Hematopoietic multipotent progenitor cell (in vitro differentiated cells): ENCODE measurements around the gene LIN52. TPM values are rescaled to one million over a fixed set of nuclear protein-coding genes. Genes with fewer than 3 reads are reported as not detected.
A peak's percentile ranks its signal among the peaks of the same experiment; 100 is the strongest.

Experiments
- DNase-seq, 3 donors: peaks; one replicate each; pipeline ENCODE4 v3.0.0-alpha.2; 2011 to 2015; ENCODE audit warnings: low read depth in 2 of 3, low spot score in 2 of 3
- total RNA-seq: library from RNA; depleted of rRNA; stranded (reverse); fragments of >200 nt; gene quantifications from one replicate; pipeline ENCODE4 v1.2.3, GENCODE V29; 2012

LIN52 gene
- total RNA-seq, 1 donor, result 4.0 TPM

DNA sequence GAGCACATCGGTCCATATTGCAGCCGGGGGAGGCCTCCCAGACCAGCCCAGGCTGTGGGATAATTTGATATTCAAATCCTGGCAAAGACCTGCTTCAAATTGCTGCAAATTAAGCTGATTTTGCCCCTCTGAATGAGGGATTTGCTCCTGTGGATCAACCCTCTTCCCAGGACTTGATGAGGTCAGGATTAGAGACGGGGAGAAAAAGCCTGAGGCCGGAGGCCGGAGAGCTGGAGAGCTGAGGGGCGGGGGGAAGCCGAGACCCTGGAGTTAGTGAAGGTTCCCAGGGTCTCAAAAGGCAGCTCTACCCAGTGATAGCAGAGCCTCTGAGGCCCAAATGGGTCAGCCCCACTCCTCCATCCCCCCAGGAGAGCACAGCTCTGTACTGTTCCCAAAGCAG is 137.0 kb downstream of the LIN52 start:
- no peak for DNase-seq

DNA sequence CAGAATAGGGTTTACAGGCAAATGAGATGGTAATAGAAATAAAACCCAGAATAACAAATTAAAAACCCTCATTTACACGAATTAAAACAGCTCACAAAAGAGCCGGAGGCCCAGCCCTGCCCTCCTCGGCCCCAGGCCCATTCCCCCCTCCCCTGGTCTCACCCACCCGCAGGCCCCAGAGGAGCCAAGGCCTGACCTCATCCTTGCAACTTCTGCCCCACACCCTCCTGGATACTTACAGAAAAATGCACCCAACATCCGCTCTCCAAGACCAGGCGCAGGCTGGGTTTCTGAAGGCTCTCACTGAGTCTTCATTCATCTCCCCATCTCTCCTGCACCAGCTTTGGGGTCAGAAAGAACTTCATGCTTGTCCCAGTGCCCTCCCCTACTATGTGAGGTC is 138.3 kb downstream of the LIN52 start:
- DNase-seq, result no peak

DNA sequence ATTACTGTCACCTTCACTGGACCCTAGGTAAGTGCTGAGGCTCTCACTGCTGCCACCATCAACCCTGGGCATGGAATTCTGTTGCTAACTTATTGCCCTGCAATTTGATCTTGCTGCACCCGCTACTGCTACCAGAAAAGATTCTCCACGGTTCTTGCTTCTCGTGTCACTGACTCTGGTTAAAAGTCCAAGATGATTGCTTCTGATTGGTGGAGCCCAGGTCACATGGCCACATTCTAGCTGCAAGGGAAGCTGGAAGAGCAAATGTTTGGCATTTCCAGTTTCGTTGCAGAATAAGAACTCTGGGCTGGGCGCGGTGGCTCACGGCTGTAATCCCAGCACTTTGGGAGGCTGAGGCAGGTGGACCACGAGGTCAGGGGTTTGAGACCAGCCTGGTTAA is 147.0 kb downstream of the LIN52 start:
- no peak for DNase-seq

DNA sequence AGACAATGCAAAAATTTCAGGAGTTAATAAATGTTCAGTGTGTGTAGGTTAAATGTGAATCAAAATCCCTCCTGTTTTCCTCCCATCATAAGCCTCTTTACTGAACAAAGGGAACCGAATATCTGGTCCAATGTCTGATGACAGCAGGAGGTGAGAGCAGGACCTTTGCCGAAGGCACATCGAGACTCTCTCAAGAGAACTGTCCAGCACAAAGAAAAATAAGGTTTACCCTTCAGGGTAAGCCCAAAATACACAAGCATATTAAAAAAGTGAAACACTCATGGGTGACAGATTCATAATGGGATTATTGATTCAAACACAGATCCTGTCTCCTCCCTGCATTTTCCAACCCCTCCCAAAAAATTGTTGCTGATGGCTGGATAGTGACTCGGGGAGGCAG is 150.3 kb downstream of the LIN52 start:
- DNase-seq, result no peak

DNA sequence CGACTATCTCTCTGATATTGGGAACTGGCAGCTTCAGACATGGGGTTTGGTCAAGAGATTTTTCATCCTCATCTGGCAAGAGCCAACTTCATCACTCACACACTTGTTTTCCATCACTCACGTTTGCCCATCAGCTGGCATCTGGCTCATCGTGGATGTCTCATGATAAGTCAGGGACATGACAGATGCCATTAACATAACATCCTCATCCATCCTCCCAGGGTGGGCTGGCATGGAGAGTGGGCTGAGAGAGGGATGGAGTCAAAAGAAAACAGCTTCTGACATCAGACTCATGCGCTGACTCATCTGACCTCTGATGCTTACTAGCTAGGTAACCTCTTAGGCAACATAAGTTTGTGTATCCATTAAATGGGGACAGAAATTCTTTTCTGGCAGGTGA is 152.7 kb downstream of the LIN52 start:
- DNase-seq, result no peak

DNA sequence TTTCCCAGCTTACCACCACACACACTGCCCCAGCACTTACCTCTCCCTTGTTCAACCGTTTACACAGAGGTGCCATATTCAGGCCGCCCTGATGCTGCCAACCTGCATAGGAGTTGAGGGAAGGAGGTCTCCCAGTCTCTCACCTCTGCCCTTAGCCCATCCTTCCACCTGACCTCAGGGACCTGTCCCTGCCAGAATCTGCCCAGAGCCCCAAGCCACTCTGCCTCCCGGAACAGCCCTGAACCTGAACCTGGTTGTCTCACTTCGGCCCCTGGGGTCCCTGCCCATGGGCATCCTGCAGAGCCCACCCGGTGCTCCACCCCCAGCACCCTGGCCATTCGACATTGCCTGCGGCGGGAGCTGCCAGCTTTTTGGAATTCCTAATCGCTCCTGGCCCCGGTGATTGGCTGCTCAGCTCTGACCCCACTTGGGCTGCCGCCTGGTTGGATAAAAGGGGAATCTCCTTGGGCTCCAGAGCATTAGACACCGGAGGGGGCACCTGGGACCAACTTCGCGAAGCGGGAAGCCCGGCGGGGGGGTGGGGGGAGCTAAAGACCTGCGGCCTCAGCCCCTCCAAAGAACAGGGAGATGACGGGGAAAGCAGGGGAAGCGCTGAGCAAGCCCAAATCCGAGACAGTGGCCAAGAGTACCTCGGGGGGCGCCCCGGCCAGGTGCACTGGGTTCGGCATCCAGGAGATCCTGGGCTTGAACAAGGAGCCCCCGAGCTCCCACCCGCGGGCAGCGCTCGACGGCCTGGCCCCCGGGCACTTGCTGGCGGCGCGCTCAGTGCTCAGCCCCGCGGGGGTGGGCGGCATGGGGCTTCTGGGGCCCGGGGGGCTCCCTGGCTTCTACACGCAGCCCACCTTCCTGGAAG is 154.5 kb downstream of the LIN52 start, which contains the start of gene VSX2:
Gene VSX2 (plus strand): TSS at position 476 of the 874 bp plus-strand sequence. CDS start 113 bp downstream, at position 589.
- DNase-seq, result no peak

DNA sequence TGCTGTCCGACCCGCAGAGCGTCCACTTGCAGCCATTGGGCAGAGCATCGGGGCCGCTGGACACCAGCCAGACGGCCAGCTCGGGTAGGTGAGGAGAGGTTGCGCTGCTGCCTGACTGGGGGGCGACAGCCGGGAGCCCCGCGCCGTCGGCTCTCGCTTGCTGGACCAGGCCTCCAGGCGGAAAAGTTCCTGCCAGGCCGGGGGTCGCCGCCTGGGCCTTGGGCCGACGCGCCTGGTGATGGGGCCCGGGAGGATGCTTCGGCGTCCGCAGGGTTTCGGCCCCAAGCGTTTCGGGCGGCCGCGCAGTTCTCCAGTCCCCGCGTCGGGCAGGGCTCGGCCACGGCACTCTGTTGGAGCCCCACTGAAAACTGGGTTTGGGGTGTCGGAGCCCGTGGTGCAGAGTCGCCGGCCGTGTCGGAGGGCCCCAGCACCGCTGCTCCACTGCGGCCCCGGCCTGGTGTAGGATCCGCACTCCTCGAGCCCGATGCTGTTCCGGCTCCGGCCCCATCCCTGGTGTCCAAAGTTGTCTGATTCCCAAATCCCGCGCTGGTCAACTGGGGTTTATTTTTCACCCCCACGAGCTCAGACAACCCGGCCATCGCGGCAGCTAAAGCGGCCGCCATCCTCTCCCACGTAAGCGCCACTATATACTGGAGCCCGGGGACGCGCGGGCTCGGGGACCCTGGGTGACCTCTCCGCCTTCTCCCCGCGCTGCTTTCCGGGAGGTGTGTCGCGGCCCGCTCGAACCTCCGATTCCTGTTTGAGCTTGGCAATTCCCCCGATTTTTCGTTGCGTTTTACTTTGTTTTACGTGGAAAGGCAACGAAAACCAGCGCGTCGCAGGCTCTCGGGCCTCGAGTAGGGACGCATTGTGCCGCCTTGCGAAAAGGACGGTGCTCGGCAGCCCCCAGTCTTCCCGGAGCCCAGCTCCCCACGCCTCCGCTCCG is 155.4 kb downstream of the LIN52 start:
- DNase-seq, result peak in 1 of 3 donors; percentile 34

DNA sequence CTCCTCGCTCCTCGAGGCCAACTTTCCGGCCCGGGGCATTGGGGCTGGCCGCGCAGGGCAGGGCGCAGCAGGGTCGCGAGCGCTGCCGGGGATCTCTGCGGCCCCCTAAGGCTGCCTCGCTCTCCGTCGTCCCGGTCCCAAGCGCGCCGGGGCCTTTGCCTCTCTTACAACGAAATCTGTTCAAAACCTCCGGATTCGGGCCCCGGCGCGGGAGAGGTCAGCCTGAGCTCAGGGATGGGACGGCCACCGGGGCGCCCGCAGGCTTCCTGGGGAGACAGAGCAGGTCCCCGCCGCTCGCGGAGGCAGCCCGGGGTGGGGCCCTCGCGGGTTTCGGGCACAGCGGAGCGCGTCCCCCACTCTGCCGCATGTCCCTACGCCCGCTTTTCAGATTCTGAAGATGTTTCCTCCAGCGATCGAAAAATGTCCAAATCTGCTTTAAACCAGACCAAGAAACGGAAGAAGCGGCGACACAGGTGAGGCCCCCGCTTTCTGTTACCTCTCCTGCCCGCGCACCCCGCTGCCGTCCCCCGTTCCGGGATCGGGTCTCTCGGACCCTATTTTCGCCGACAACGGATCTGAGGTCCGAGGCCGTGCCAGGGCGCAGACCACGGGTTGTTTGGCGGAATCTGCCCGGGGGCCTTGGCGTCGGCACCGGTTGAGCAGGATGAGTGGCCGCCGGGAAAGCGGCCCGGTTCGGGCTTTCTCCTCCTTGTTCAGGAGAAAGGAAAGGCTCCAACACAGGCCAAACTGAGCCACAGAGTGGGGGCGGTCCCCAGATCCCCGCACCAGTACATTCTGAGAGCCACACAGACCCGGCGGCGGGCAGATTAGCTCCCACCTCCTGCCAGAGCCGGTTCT is 156.3 kb downstream of the LIN52 start:
- peak in 1 of 3 donors; percentile 40 for DNase-seq

DNA sequence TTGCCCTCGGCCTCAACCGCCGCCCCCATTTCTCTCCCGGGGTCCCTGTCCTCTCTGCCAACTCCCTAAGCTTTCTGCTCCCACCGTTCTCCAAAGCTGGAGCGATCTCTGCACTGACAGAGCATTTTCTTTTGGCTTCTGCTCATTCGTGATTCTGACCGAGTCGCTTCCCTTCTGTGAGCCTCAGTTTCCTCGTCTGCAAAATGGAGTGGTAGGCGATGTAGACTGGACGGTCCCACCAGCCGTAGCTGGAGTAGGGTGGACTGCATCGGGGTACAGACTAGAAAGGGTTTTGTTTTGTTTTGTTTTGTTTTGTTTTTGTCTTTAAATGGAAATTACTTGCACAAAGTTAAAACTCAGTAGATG is 156.9 kb downstream of the LIN52 start:
- no peak for DNase-seq

DNA sequence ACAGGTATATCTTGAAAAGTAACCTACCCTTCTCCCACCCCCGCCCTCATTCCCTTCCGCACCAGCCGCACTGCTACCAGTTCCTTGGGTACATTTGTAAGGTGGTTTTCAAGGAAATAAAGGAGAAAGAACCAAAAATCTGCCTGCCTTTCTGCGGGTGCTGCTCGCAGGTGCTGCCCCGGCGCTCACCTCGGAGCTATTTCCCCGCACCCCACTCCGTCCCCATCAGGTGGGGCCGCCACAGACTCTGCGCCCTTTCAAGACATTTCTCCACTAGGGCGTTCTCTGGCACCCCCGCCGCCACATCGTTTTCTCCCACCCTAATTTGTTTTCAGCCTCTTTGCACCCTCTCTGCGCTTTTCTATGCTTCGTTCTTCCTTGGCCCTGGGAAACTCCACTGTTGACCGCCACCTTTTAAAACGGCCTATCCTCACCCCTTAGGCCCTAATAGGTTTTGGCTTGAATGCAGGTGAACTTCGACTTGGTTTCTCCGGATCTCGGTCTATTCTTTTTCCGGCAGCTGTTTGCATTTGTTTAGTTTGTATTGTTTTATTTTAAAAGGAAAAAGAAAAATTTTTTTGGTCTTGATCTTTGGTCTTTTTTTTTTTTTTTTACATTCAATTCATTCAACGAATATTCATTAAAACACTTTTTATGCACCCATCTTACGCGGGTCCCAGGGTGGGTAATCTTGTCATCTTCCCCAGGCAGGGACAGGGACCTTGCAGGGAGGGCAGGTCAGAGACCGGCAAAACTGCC is 157.4 kb downstream of the LIN52 start:
- DNase-seq, result peak in 1 of 3 donors; percentile 35

DNA sequence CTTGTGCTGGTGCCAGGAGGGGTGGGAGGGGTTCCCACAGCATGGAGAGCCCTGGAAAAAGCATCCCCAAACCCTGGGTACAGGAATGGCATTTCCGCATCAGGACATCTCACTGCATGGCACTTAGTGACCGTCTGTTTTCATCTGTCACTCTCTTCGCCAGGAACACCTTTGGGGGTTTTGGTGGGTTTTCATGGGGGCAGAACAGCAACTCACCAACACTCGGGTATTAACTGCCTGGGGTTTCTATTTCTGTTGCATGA is 158.0 kb downstream of the LIN52 start:
- DNase-seq, result no peak

DNA sequence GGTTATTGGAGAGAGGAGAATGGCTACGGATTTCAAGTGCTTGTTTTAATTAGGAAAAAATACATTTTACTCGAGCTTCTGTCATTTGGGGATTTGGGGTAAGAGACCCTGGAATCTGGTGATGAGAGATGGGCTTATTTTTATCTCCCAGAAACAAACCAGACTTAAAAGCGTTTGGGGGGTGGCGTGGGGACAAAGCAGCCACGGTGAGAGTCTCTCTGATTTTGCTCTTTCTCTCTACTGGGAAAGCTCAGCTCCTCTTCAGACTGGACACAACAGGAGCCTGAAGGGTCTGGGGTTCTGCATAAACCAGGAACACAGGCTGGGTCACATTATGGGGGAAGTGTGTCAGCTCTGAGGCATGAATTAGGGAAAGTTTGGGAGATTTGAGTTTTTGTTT is 158.3 kb downstream of the LIN52 start:
- DNase-seq, result peak in 1 of 3 donors; percentile 17

DNA sequence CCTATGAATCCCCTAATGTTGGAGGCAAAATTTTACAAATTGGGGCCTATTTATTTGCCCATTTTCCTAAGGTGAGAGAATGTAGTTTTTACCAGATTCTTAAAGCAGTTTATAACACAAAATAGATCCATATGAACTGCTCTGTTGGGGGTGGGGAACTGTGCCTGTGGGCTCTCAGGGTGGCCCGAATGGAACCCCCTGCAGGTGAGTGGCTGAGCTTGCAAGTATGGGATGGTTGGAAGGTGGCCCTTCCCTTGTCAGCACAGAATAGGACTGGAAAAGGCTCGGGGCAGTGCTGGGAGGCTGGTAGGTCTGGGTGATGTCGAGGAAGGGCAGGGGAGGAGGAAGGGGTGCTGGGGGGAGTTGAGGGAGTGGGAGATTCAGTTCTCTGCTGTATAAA is 159.4 kb downstream of the LIN52 start:
- DNase-seq, result no peak

DNA sequence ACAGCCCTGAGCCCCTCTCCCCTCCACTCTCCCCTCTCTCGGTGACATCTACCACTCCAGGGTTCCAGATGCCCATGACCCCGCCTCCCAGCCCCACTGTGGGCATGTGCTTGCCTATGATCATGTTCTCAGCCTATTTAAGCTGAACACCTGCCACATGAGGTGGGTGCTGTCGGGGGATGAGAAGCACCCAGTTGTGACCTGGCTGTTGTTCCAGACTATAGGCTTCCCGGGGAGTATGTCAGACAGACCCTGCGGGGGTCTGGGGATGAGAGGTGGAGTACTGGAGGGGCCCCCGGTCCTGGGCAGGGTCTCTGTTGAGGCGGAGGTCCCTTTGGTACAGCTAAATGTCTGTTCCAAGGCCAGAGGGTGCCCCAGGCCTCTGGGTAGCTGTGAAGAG is 160.5 kb downstream of the LIN52 start:
- no peak for DNase-seq

DNA sequence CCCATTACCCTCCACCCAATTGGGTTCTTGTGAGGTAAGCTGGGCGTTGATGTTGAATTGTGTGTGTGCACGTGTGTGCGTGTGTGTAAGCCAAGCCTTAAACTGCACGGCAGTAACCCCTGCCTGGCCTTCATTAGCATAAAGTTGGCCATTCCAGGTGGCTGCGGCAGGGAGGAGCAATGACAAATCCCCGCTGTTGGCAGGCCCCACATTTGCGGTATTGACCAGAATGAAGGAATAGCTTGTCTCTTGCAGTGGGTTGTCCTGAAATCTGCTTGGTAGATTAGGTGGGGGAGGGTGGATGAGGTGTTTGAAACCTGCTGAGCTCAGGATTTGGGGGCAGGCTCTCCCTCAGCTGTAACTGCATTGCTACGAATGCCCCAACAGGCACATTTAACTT is 161.8 kb downstream of the LIN52 start:
- no peak for DNase-seq

DNA sequence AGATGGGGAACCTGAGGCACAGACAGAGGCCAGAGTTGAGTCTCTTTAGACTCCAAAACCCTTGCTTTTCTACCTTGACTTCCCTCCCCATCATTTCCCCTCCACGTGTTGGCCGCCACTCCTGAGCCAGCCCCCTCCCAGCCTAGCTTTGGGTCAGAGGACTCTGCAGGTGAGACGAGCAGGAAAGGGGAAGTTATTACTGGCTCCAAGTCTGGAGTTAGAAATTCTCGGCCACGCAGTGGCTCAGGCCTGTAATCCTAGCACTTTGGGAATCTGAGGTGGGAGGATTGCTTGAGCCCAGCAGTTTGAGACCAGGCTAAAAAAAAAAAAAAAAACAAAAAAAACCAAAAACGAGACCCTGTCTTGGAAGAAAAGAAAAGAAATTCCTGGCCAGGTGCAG is 163.3 kb downstream of the LIN52 start:
- no peak for DNase-seq

DNA sequence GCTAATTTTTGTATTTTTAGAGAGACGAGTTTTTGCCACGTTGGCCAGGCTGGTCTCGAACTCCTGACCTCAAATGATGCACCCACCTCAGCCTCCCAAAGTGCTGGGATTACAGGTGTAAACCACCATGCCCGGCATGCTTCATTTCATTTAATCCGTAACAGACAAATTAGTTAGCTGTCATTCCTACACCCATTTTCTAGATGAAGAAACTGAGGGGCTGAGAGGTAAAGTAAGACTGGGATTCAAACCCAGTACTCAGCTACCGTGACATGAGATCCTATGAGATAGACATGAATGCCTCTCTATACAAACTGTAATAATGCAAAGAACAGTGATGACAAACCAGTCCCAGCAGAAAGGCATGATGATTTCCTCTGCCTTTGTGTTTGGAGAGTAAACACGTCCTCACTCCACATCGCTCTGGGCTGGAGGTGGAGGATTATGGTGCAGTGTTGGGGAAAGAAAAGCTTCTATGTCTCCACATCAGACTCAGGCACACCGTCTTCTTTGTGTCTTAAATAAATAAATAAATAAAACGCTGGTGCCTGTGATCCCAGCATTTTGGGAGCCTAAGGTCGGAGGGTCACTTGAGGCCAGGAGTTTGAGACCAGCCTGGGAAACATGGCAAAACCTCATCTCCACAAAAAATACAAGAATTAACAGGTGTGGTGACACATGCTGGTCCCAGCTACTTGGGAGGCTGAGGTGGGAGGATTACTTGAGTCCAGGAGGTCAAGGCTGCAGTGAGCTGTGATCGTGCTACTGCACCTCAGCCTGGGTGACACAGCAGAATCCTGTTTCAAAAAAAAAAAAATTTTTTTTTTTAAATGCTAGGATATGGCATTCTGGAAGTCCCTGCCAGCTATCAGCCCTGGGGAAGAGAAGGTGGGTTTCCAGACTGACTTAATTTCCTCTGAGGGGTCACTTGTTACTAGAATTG is 164.9 kb downstream of the LIN52 start:
- no peak for DNase-seq
